ENCODE results near the gene C19orf33. TPM values are rescaled to one million over a fixed set of nuclear protein-coding genes. Genes with fewer than 3 reads are reported as not detected.
A peak's percentile ranks its signal among the peaks of the same experiment; 100 is the strongest.

C19orf33 gene
- total and polyA plus RNA-seq, 9 of the 15 experiments (the other 6 are each of a cell fraction or from before 2014, with no cell fraction given) = 3.2 TPM; not detected in 8

- Histone ChIP-seq H3K4me1 (replicated peaks in 1 of 2; ENCODE audit: control insufficient read depth in 2 of 2, insufficient read depth in 2 of 2, low read length in 2 of 2) (peaks cover 6 to 33% of the 10 kb centered on the region in 2 experiments; a peak in 4 of 5 replicates), H3K36me3 (ENCODE audit: control insufficient read depth, insufficient read depth, low read length) (no peaks in the 10 kb centered on the region), H3K27me3 (ENCODE audit: control insufficient read depth in 2 of 2, insufficient read depth in 2 of 2, low read length in 2 of 2) (no peaks in the 10 kb centered on the region), H4K20me1 (replicated peaks; ENCODE audit: control insufficient read depth, insufficient read depth, low read length) (no peaks in the 10 kb centered on the region), H3K9me1 (ENCODE audit: control insufficient read depth, insufficient read depth, low read length) (no peaks in the 10 kb centered on the region), H3K9me3 (replicated peaks; ENCODE audit: control insufficient read depth, insufficient read depth, low read depth, low read length) (no peaks in the 10 kb centered on the region), H3K27ac (ENCODE audit: extremely low read depth, low read depth, low read length) (no peak overlapping the region), H3K4me2 (ENCODE audit: insufficient read depth, low read length) (no peak overlapping the region), H3K9ac (ENCODE audit: insufficient read depth in 1 of 2, low read depth in 2 of 2, low read length in 2 of 2) (no peak overlapping the region), H3K4me3 (no peak overlapping the region), H3K79me2 (ENCODE audit: control insufficient read depth, insufficient read depth, low read length) (no peaks in the 10 kb centered on the region), H2AFZ (ENCODE audit: low read depth, low read length) (no peak overlapping the region)
- CTCF ChIA-PET (ENCODE audit: low intra/inter-chr PET ratio) = no interaction called here
- ATAC-seq = no peak
- BruUV-seq (replicated peaks) = no TSS peak
- WGBS (ENCODE audit: insufficient coverage, low coverage, missing lambda C conversion rate) = 68% methylated on average over 1 of the region's 1 CpG
- DNase-seq (ENCODE audit: extremely low read depth in 1 of 4, low spot score in 3 of 4) = no peak
- no peak for FAIRE-seq
- POLR2A ChIA-PET = no interaction called here
- intact Hi-C loops (cut with micrococcal nuclease) = loop anchor here (2.0 kb wide), 1 partner anchor 33 kb away; no protein-coding TSS in a partner anchor
- in situ Hi-C loops (cut with MboI) = loop anchor here (5.0 to 25.0 kb wide), 3 partner anchors 89 to 419 kb away; partner anchors contain the start of genes SIPA1L3 and WDR87
- TF ChIP-seq FUS (optimal IDR thresholded peaks at IDR 0.05; ENCODE audit: low read depth, low read length) (no peak), KDM1A (IDR thresholded peaks at IDR 0.05) (peak; percentile 75 to 80), TAF1 (IDR thresholded peaks at IDR 0.05; ENCODE audit: control insufficient read depth, extremely low read depth, insufficient read depth, low read length, severe bottlenecking) (no peak), CHAMP1 (IDR thresholded peaks at IDR 0.05) (no peak), RBM25 (IDR thresholded peaks at IDR 0.05; ENCODE audit: low read depth, low read length, severe bottlenecking) (peak; percentile 98), CBX2 (IDR thresholded peaks at IDR 0.05; ENCODE audit: insufficient read depth, low read length, poor library complexity, severe bottlenecking) (no peak), CREB3 (tag; conservative IDR thresholded peaks at IDR 0.05; ENCODE audit: low read depth) (no peak), GATAD2B (IDR thresholded peaks at IDR 0.05; ENCODE audit: borderline replicate concordance) (no peak), ADNP (tag; IDR thresholded peaks at IDR 0.05) (peak; percentile 79), GABPB1 (CRISPR knock-in tag; IDR thresholded peaks at IDR 0.05) (no peak)
- TF ChIP-seq, protein P1, sequence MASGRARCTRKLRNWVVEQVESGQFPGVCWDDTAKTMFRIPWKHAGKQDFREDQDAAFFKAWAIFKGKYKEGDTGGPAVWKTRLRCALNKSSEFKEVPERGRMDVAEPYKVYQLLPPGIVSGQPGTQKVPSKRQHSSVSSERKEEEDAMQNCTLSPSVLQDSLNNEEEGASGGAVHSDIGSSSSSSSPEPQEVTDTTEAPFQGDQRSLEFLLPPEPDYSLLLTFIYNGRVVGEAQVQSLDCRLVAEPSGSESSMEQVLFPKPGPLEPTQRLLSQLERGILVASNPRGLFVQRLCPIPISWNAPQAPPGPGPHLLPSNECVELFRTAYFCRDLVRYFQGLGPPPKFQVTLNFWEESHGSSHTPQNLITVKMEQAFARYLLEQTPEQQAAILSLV (tag; IDR thresholded peaks at IDR 0.05) = no peak
Measured at GRCh38 chr19:38331728-38332127, 27.7 kb downstream of the C19orf33 start.

Data from K562 (cell line).